Activated naive CD4-positive, alpha-beta T cell treated with Interleukin-2 at 50 U/mL for 16 hours (primary cell): ENCODE measurements around the gene LYRM1.
A peak's percentile ranks its signal among the peaks of the same experiment; 100 is the strongest.

ENCODE experiments used
- DNase-seq: peaks from one replicate; pipeline ENCODE4 v3.0.0-alpha.2; 2020

The LYRM1 gene

DNA sequence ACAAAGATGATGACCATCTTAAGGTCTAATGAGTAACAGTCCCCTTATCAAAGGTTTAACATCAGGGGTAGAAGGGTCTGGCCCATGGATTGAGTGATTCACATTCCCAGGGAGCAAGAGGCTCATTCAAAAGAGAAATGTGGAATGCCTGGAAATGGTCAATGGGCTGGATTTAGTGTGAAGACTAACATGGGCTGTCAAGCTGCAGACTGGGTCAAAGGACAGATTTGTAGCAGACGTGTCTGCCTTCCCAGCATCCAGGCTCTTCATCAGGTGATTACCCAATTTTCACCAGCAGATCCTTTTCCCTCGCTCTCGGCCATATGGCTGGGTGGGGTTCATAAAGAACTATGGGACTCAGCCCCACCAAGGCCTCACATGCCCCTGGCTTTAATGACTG is 27.2 kb upstream of the LYRM1 start:
- no peak for DNase-seq

GRCh38 chr16:20874088-20874581 is 26.4 kb upstream of the LYRM1 start:
- no peak for DNase-seq

DNA sequence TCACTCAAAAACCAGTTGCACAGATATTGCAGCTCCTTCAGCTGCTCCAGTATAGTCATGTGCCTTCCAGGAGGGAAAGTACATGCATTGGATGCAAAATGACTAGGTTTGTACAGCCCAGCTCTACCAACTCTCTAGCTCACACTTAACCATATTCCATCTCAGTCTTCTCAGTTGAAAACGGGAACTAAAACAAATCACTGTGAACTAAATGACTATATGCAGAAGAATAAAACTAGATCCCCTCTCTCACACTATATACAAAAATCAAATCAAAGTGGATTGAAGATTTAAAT is 25.3 kb upstream of the LYRM1 start:
- no peak for DNase-seq

DNA sequence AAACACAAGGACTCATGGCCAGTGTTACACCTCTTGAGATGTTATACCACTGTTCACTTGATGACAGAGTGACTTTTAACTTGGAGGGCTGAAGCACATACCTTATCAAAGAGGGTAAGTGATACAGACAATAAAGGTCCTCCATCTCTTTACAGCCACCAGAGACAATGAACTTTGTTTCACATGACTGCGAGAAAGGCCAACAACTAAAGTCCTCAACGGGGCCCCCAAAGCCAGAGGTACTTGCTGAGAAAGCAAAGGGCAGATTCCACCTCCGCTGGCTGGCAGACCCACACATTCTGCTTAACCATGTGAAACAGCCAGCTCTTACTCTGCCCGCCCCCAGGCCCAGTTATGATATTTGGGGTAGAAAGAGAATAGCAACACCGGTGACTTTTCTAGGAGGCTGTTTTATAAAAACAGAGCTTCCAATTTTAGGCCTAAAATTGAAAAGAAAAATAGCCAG is 21.9 kb upstream of the LYRM1 start:
- DNase-seq = peak; percentile 5

- no peak for DNase-seq
Observed at GRCh38 chr16:20879175-20880040, 21.2 kb upstream of the LYRM1 start.

- no peak for DNase-seq
Observed at GRCh38 chr16:20880867-20881502, 19.6 kb upstream of the LYRM1 start.

DNA sequence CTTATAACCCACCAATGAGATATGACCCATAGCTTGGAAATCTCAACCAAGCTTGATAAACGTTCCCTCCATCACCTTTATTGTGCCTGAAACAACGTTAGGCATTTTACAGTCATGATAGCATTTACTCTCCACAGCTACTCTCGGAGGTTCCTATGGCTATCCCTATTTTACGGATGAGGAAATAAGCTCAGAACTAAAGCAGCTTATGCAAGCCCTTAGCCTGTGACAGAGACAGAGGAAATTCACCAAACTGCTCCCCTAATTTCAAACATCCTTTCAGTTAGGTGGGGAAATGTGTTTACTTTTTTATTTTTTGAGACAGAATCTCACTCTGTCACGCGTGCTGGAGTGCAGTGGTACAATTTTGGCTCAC is 19.1 kb upstream of the LYRM1 start:
- DNase-seq = no peak

DNA sequence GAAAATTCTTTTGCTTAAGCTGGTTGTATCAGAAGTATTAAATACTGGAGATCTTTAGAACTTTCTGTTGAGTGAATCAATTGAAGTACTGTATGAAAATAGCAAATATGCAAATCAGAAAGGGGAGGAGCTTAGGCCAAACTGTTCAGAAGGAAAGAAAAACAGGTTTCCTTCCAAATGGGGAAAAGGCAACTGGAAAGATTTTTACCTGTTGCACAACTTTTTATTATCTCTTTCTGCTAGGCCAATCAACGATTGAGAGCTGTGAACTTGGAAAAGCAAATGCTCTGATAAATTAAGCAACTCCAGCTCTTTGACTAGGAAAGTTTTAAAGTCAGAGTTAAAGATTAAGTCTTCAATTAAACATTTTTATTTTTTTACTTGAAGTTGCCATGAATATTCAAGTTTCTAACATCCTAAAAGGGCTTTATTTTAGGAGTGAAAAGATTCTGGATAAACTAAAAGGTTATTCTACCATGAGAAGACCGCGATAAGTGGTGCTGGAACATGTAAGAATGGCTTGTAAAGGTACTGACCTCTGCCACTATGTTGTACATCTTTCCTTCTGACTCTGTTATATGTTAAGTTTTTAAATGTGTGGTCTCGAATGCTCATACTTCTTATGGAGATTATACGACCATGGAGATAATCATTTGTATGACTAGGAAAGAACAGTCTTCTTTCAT is 16.9 kb upstream of the LYRM1 start:
- no peak for DNase-seq

DNA sequence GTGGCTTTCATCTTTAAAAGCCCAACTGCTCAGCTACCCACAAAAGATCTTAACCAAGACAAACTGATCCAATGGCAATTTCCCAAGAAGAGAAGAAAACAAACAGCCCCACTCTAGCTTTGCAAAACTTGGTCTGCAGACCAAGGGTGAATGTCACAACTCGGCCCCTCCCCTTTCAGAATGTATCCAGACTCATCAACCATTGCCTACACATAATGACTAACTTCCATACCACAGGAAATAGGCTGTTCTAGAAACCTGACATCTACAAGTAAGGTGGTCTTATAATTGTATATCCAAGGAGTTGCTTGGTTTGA is 16.4 kb upstream of the LYRM1 start:
- DNase-seq = no peak

- no peak for DNase-seq
Observed at GRCh38 chr16:20886320-20886719, 14.3 kb upstream of the LYRM1 start.

GRCh38 chr16:20887207-20887606 is 13.4 kb upstream of the LYRM1 start:
- no peak for DNase-seq

GRCh38 chr16:20889625-20890275 is 10.8 kb upstream of the LYRM1 start:
- DNase-seq = no peak

- DNase-seq = no peak
Observed at GRCh38 chr16:20894388-20894787, 6.2 kb upstream of the LYRM1 start.

GRCh38 chr16:20897253-20897897 is 3.2 kb upstream of the LYRM1 start:
- DNase-seq = no peak

GRCh38 chr16:20897922-20898321 is 2.6 kb upstream of the LYRM1 start:
- no peak for DNase-seq

- no peak for DNase-seq
Observed at GRCh38 chr16:20899071-20899470, 1.5 kb upstream of the LYRM1 start.

DNA sequence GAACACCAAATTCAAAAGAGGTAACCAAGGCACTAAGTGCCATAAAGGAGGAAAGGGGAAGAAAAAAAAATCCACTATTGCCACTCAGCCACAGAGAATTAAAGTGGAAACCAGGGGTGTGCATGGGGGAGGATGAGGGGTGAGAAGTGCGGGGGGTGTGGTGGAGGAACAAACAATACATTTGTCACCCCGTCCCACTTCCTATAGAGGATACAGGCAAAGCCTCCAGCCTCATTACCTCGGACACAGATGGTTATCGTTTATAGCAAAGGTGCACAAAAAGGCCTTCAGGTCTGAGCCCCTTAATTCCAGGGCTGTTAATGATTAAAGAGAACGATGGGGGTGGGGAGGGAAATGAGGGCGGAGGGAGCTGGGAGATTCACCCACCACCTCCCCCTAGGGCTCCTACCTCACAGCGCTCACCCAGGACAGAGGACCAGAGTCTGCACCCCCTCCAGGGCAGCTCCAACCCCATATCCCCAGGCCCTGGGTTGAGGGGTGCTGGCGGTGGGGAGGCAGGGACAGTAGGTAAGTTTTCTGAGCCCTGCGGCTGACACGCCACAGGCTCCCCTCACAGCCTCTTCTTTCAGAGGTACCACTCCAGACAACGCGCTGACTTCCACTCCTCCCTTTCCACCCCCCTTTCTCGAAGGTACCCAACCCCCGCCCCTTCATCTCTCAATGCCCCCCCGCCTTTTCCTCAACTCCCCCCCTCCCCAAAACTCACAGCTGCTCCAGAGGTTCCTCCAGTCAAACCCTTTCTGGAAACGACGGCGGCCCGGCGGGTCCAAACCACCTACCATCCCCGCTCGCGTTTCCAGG is 883 bp upstream of the LYRM1 start:
- no peak for DNase-seq

- DNase-seq = no peak
Observed at GRCh38 chr16:20901068-20901435, 481 bp downstream of the LYRM1 start.

DNA sequence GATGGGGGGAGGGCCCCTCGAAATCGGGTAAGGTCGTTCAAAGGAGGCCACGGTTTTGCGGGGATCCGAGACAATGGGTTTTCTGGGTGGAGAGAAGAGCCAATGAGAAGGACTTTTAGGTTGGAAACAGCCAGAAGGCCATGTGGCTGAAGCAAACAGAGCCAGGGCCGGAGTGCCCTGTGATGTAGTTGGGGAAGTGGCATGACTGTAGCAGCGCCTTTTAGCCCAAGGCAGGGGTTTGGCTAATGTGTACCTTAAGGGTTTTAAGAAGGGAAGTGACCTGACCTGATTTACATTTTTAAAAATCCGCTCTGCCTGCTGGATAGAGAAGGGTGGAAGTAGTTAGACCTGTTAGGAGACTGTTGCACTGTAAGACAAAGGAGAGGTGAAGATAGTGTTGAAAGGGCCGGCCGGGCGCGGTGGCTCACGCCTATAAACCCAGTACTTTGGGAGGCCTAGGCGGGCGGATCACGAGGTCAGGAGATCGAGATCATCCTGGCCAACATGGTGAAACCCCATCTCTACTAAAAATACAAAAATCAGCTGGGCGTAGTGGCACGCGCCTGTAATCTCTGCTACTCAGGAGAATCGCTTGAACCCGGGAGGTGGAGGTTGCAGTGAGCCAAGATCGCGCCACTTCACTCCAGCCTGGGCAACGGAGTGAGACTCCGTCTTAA is 1.0 kb downstream of the LYRM1 start:
- peak; percentile 4 for DNase-seq

- DNase-seq = no peak
Observed at GRCh38 chr16:20902426-20902825, 1.9 kb downstream of the LYRM1 start.

GRCh38 chr16:20903116-20903898 is 2.7 kb downstream of the LYRM1 start:
- no peak for DNase-seq
